H1 (cell line): ENCODE results near the gene TGFBR2. TPM values are rescaled to one million over a fixed set of nuclear protein-coding genes. Genes with fewer than 3 reads are reported as not detected.

Experiments
- CTCF ChIA-PET: fragments of 300-600 bp; sonication (Branson Sonifier 250); formaldehyde crosslinking; loops from one replicate; lab custom pipeline; 2021; ENCODE audit not compliant: partially characterized antibody; lab: Charles Lee
- POLR2A ChIA-PET: fragments of 300-600 bp; sonication (Branson Sonifier 250); formaldehyde crosslinking; loops from one replicate; lab custom pipeline; 2021; ENCODE audit warnings: inconsistent platforms; ENCODE audit not compliant: partially characterized antibody; lab: Charles Lee
- DNase-seq, 2 experiments: peaks; one replicate each; pipeline versions ENCODE4 v3.0.0 to v3.0.0-alpha.2; 2010 to 2022; ENCODE audit warnings: low spot score in 2 of 2, low read depth in 1 of 2, mixed read lengths in 1 of 2
- FAIRE-seq: peaks from 2 replicates; lab custom pipeline; 2011; peaks lifted over from hg19 to GRCh38; lab: Jason Lieb, UNC
- H2AFZ ChIP-seq: 2 replicates; pipeline ENCODE4 v1.8.1; 2012; ENCODE audit warnings: low read length, inconsistent platforms
- H2AK5ac ChIP-seq: 2 replicates; pipeline ENCODE4 v1.6.1; 2013; ENCODE audit warnings: low read depth, low read length
- H2BK120ac ChIP-seq: replicated peaks from 2 replicates; pipeline ENCODE3; 2013; ENCODE audit warnings: low read depth, low read length, inconsistent platforms
- H2BK12ac ChIP-seq: 2 replicates; pipeline ENCODE4 v1.6.1; 2013; ENCODE audit warnings: low read depth, low read length
- H2BK15ac ChIP-seq: 2 replicates; pipeline ENCODE4 v1.6.1; 2013; ENCODE audit warnings: low read length
- H2BK20ac ChIP-seq: 2 replicates; pipeline ENCODE4 v1.6.1; 2013; ENCODE audit warnings: low read length
- H2BK5ac ChIP-seq: 2 replicates; pipeline ENCODE4 v1.6.1; 2013; ENCODE audit warnings: low read depth, low read length
- H3K14ac ChIP-seq: 2 replicates; pipeline ENCODE4 v1.6.1; 2013; ENCODE audit warnings: inconsistent platforms; ENCODE audit not compliant: insufficient read length
- H3K18ac ChIP-seq: 2 replicates; pipeline ENCODE4 v1.6.1; 2013; ENCODE audit warnings: low read length; ENCODE audit errors: extremely low read depth
- H3K23ac ChIP-seq: 2 replicates; pipeline ENCODE4 v1.6.1; 2013; ENCODE audit warnings: inconsistent platforms; ENCODE audit not compliant: insufficient read length
- H3K23me2 ChIP-seq: 2 replicates; pipeline ENCODE4 v1.6.1; 2013; ENCODE audit warnings: low read depth, low read length
- H3K27ac ChIP-seq: 2 replicates; pipeline ENCODE4 v1.6.1; 2011; ENCODE audit warnings: low read depth, low read length, inconsistent platforms
- H3K27me3 ChIP-seq, 4 experiments: replicated peaks in 1 of 4; 1 replicate in 1 of 4; 2 replicates in 3 of 4; pipeline versions ENCODE4 v1.6.1 to v1.8.1; 2011 to 2013; ENCODE audit warnings: low read length in 3 of 4, mild to moderate bottlenecking in 3 of 4, inconsistent platforms in 2 of 4, mixed read lengths in 2 of 4, moderate library complexity in 1 of 4; ENCODE audit not compliant: control insufficient read depth in 3 of 4, insufficient read depth in 3 of 4; ENCODE audit errors: extremely low read depth in 1 of 4
- H3K36me3 ChIP-seq, 4 experiments: 2 replicates each; pipeline versions ENCODE4 v1.6.1 to v1.8.1; 2011 to 2013; ENCODE audit warnings: mild to moderate bottlenecking in 4 of 4, low read length in 3 of 4, moderate library complexity in 2 of 4, control low read depth in 1 of 4, inconsistent platforms in 1 of 4; ENCODE audit not compliant: insufficient read depth in 4 of 4, control insufficient read depth in 2 of 4
- H3K4ac ChIP-seq: replicated peaks from 2 replicates; pipeline ENCODE3; 2013; ENCODE audit warnings: low read length, low read depth, mixed read lengths, inconsistent platforms; ENCODE audit not compliant: insufficient read length
- H3K4me1 ChIP-seq, 4 experiments: replicated peaks in 1 of 4; 1 replicate in 1 of 4; 2 replicates in 3 of 4; pipeline versions ENCODE4 v1.6.1 to v1.8.1; 2011 to 2013; ENCODE audit warnings: low read length in 3 of 4, inconsistent platforms in 2 of 4, mixed read lengths in 1 of 4; ENCODE audit not compliant: insufficient read depth in 4 of 4, control insufficient read depth in 3 of 4
- H3K4me2 ChIP-seq, 2 experiments: 2 replicates each; pipeline versions ENCODE4 v1.6.1 to v1.8.1; 2011 to 2013; ENCODE audit warnings: low read depth in 2 of 2, low read length in 2 of 2, control low read depth in 1 of 2, inconsistent platforms in 1 of 2, mild to moderate bottlenecking in 1 of 2; ENCODE audit not compliant: insufficient read depth in 1 of 2
- H3K4me3 ChIP-seq, 4 experiments: fragments of 200-600, 300-600 bp in 1 of 4; sonication (generic), shearing (Covaris generic), sonication (Bioruptor Twin) in 1 of 4; 2 replicates each; pipeline versions ENCODE4 v1.5.1 to v1.8.1; 2011 to 2016; ENCODE audit warnings: low read length in 4 of 4, low read depth in 3 of 4, control low read depth in 2 of 4, inconsistent platforms in 2 of 4, mild to moderate bottlenecking in 2 of 4, mixed read lengths in 1 of 4, moderate library complexity in 1 of 4; ENCODE audit not compliant: insufficient read depth in 2 of 4; ENCODE audit errors: extremely low read depth in 1 of 4
- H3K56ac ChIP-seq: replicated peaks from 2 replicates; pipeline ENCODE3; 2013; ENCODE audit warnings: low read depth, mild to moderate bottlenecking, mixed read lengths, low read length, inconsistent platforms; ENCODE audit not compliant: insufficient read length
- H3K79me1 ChIP-seq: 2 replicates; pipeline ENCODE4 v1.6.1; 2013; ENCODE audit warnings: low read depth, low read length, control low read depth
- H3K79me2 ChIP-seq, 2 experiments: 2 replicates each; pipeline versions ENCODE4 v1.6.1 to v1.8.1; 2012 to 2013; ENCODE audit warnings: low read length in 2 of 2, mild to moderate bottlenecking in 2 of 2, inconsistent platforms in 1 of 2; ENCODE audit not compliant: insufficient read depth in 2 of 2, control insufficient read depth in 1 of 2
- H3K9ac ChIP-seq, 4 experiments: replicated peaks in 1 of 4; 1 replicate in 1 of 4; 2 replicates in 3 of 4; pipeline versions ENCODE4 v1.6.1 to v1.8.1; 2011 to 2013; ENCODE audit warnings: low read depth in 3 of 4, low read length in 3 of 4, control low read depth in 2 of 4, mild to moderate bottlenecking in 2 of 4, moderate library complexity in 2 of 4, inconsistent platforms in 1 of 4; ENCODE audit errors: extremely low read depth in 1 of 4
- H3K9me3 ChIP-seq, 2 experiments: 2 replicates each; pipeline versions ENCODE4 v1.6.1 to v1.8.1; 2012 to 2013; ENCODE audit warnings: mild to moderate bottlenecking in 2 of 2, moderate library complexity in 2 of 2, control low read depth in 1 of 2, inconsistent platforms in 1 of 2, low read depth in 1 of 2, low read length in 1 of 2, mixed read lengths in 1 of 2; ENCODE audit not compliant: insufficient read depth in 2 of 2
- H4K20me1 ChIP-seq, 2 experiments: replicated peaks in 1 of 2; 2 replicates each; pipeline versions ENCODE3 to v1.8.1; 2011 to 2013; ENCODE audit warnings: inconsistent platforms in 2 of 2, low read length in 2 of 2, mild to moderate bottlenecking in 1 of 2; ENCODE audit not compliant: insufficient read depth in 2 of 2, control insufficient read depth in 1 of 2
- H4K5ac ChIP-seq: 2 replicates; pipeline ENCODE4 v1.6.1; 2013; ENCODE audit warnings: low read length, low read depth, mixed read lengths, inconsistent platforms; ENCODE audit not compliant: insufficient read length
- H4K8ac ChIP-seq: 2 replicates; pipeline ENCODE4 v1.8.0; 2013; ENCODE audit warnings: mild to moderate bottlenecking, moderate library complexity, low read length, inconsistent platforms; ENCODE audit not compliant: insufficient read depth; ENCODE audit errors: extremely low read depth
- H4K91ac ChIP-seq: replicated peaks from 2 replicates; pipeline ENCODE3; 2013; ENCODE audit warnings: low read length, mixed read lengths, inconsistent platforms; ENCODE audit not compliant: insufficient read length
- ATF2 ChIP-seq: IDR thresholded peaks from 2 replicates; pipeline ENCODE4 v1.6.1; 2012; ENCODE audit warnings: low read length, inconsistent platforms
- BACH1 ChIP-seq: IDR thresholded peaks from 2 replicates; pipeline ENCODE4 v1.6.1; 2012; ENCODE audit warnings: low read length, improper control_type of control experiment
- CHD2 ChIP-seq: IDR thresholded peaks from 2 replicates; pipeline ENCODE4 v1.6.1; 2012; ENCODE audit warnings: low read length, improper control_type of control experiment
- CTBP2 ChIP-seq: IDR thresholded peaks from 2 replicates; pipeline ENCODE4 v1.7.0; 2011; ENCODE audit warnings: borderline replicate concordance, mild to moderate bottlenecking, moderate library complexity, mixed read lengths, low read length; ENCODE audit not compliant: insufficient read depth, insufficient read length
- EP300 ChIP-seq, 2 experiments: IDR thresholded peaks; 1 replicate in 1 of 2; 2 replicates in 1 of 2; pipeline ENCODE4 v1.6.1; 2011 to 2012; ENCODE audit warnings: low read depth in 2 of 2, low read length in 2 of 2, mild to moderate bottlenecking in 2 of 2, borderline replicate concordance in 1 of 2, inconsistent platforms in 1 of 2, moderate library complexity in 1 of 2
- JUND ChIP-seq: IDR thresholded peaks from 2 replicates; pipeline ENCODE4 v1.6.1; 2011; ENCODE audit warnings: mild to moderate bottlenecking, improper control_type of control experiment, low read length
- KDM5A ChIP-seq: fragments of 200-600 bp; IDR thresholded peaks from 2 replicates; pipeline ENCODE4 v1.7.1; 2012; ENCODE audit warnings: mild to moderate bottlenecking, low read length, inconsistent platforms, mixed read lengths
- POLR2A ChIP-seq, 2 experiments: IDR thresholded peaks; 1 replicate in 1 of 2; 2 replicates in 1 of 2; pipeline ENCODE4 v1.6.1; 2011; ENCODE audit warnings: low read depth in 2 of 2, low read length in 2 of 2, mild to moderate bottlenecking in 2 of 2; ENCODE audit errors: control extremely low read depth in 1 of 2
- RFX5 ChIP-seq: IDR thresholded peaks from 2 replicates; pipeline ENCODE4 v1.6.1; 2011; ENCODE audit warnings: low read depth, low read length, improper control_type of control experiment, borderline replicate concordance
- SRF ChIP-seq: IDR thresholded peaks from 2 replicates; pipeline ENCODE4 v1.6.1; 2011; ENCODE audit warnings: mild to moderate bottlenecking, low read depth, low read length, moderate library complexity
- WGBS, 2 experiments: shearing (Covaris generic) in 1 of 2; methylation state at CpG; one replicate each; pipeline versions ENCODE4 v1.1.6 to v1.1.7; 2013 to 2015; ENCODE audit warnings: low lambda C conversion rate in 2 of 2, mixed read lengths in 2 of 2, inconsistent platforms in 1 of 2, low coverage in 1 of 2, missing lambda C conversion rate in 1 of 2; ENCODE audit not compliant: insufficient replicate concordance in 2 of 2, insufficient coverage in 1 of 2, insufficient read length in 1 of 2; ENCODE audit errors: extremely low coverage in 1 of 2, missing lambda C conversion rate in 1 of 2; 5-methylcytosine and 5-hydroxymethylcytosine counted together
- polyA plus RNA-seq, 7 experiments: library from polyadenylated mRNA; depleted of rRNA in 3 of 7; stranded (reverse) in 5 of 7; unstranded in 2 of 7; fragments of >200 nt in 5 of 7; fragments of 200-250 nt in 2 of 7; gene quantifications; 1 replicate in 5 of 7; 2 replicates in 1 of 7; 4 replicates in 1 of 7; pipeline versions ENCODE4 v1.2.1 to v1.2.3, GENCODE V29; 2011 to 2013; ENCODE audit warnings: missing spikeins in 2 of 7, mixed read lengths in 2 of 7
- total RNA-seq: library from RNA; stranded (reverse); fragmentation: NEBNext Ultra II Directional; extraction: Animal tissue kit (Norgen Biotek cat#: 25700); gene quantifications from 2 replicates; pipeline ENCODE4 v1.2.1, GENCODE V29; 2021

The TGFBR2 gene
- total and polyA plus RNA-seq, 2 of the 8 experiments (the other 6 are each of a cell fraction or from before 2014, with no cell fraction given), result 4.2 to 7.4 TPM

- CTCF ChIA-PET, result no interaction called here
- no peak overlapping the region for H2AFZ ChIP-seq
Observed at GRCh38 chr3:30576946-30577345, 29.5 kb upstream of the TGFBR2 start.

More at GRCh38 chr3:30576946-30577345, 29.5 kb upstream of the TGFBR2 start:
- no peak overlapping the region for H2BK120ac ChIP-seq
- H2BK12ac ChIP-seq, result no peak overlapping the region
- no peaks in the 10 kb centered on the region for H3K36me3 ChIP-seq
- no peaks in the 10 kb centered on the region for H3K27me3 ChIP-seq
- H4K8ac ChIP-seq, result no peak overlapping the region
- H2AK5ac ChIP-seq, result no peak overlapping the region
- no peak overlapping the region for H4K91ac ChIP-seq
- H2BK15ac ChIP-seq, result no peak overlapping the region
- TF ChIP-seq EP300 (IDR thresholded peaks at IDR 0.05; ENCODE audit: borderline replicate concordance in 1 of 2, low read depth in 2 of 2, low read length in 2 of 2) (no peak), SRF (no peak), BACH1 (no peak), RFX5 (no peak), ATF2 (no peak), JUND (no peak), POLR2A (IDR thresholded peaks at IDR 0.05; ENCODE audit: control extremely low read depth in 1 of 2, low read depth in 2 of 2, low read length in 2 of 2) (no peak), KDM5A (no peak), CHD2 (no peak), CTBP2 (no peak)
- no peak overlapping the region for H3K14ac ChIP-seq
- no peaks in the 10 kb centered on the region for H3K9me3 ChIP-seq
- FAIRE-seq, result no peak
- no peaks in the 10 kb centered on the region for H3K79me1 ChIP-seq
- no peak overlapping the region for H3K4me3 ChIP-seq
- no peak overlapping the region for H3K23ac ChIP-seq
- H3K23me2 ChIP-seq, result no peaks in the 10 kb centered on the region
- H2BK20ac ChIP-seq, result no peak overlapping the region
- POLR2A ChIA-PET, result no interaction called here
- no peak for DNase-seq
- no peak overlapping the region for H3K4ac ChIP-seq
- H3K27ac ChIP-seq, result no peak overlapping the region
- no peak overlapping the region for H4K5ac ChIP-seq
- no peak overlapping the region for H2BK5ac ChIP-seq
- 71% methylated on average over 4 of the region's 4 CpGs; no CpG with 5 or more reads in 1 of the 2 experiments for WGBS, 2 experiments
- no peak overlapping the region for H3K9ac ChIP-seq
- H3K18ac ChIP-seq, result no peak overlapping the region
- no peak overlapping the region for H3K4me2 ChIP-seq
- no peaks in the 10 kb centered on the region for H4K20me1 ChIP-seq
- peaks cover 0 to 7% (median 3%) of the 10 kb centered on the region in 4 experiments; a peak in 5 of 7 replicates for H3K4me1 ChIP-seq
- H3K79me2 ChIP-seq, result no peaks in the 10 kb centered on the region
- H3K56ac ChIP-seq, result no peak overlapping the region
